GM15510 (cell line): Measurements from ENCODE around the gene PREX1.
A peak's percentile ranks its signal among the peaks of the same experiment; 100 is the strongest.

Experiments used
- POLR2A ChIP-seq: IDR thresholded peaks from 3 replicates; pipeline ENCODE4 v1.6.1; 2011; ENCODE audit warnings: borderline replicate concordance; ENCODE audit not compliant: insufficient read length; ENCODE audit errors: extremely low read depth

Gene PREX1

GRCh38 chr20:48822178-48822577, 5.6 kb downstream of the PREX1 start:
- TF ChIP-seq POLR2A: no peak

GRCh38 chr20:48821261-48821920, 6.4 kb downstream of the PREX1 start:
- no peak for TF ChIP-seq POLR2A

- no peak for TF ChIP-seq POLR2A
Observed at GRCh38 chr20:48820649-48820973, 7.2 kb downstream of the PREX1 start.

- TF ChIP-seq POLR2A: no peak
Observed at GRCh38 chr20:48819821-48820648, 7.8 kb downstream of the PREX1 start.

- peak; percentile 9 for TF ChIP-seq POLR2A
Observed at GRCh38 chr20:48819089-48819488, 8.7 kb downstream of the PREX1 start.

GRCh38 chr20:48818481-48818987, 9.3 kb downstream of the PREX1 start:
- peak; percentile 30 for TF ChIP-seq POLR2A

- TF ChIP-seq POLR2A: no peak
Observed at GRCh38 chr20:48818031-48818370, 9.8 kb downstream of the PREX1 start.

- TF ChIP-seq POLR2A: no peak
Observed at GRCh38 chr20:48817367-48818030, 10.3 kb downstream of the PREX1 start.

- TF ChIP-seq POLR2A: no peak
Observed at GRCh38 chr20:48816282-48817205, 11.3 kb downstream of the PREX1 start.

- TF ChIP-seq POLR2A: no peak
Observed at GRCh38 chr20:48815537-48815936, 12.3 kb downstream of the PREX1 start.

- TF ChIP-seq POLR2A: no peak
Observed at GRCh38 chr20:48814633-48815032, 13.2 kb downstream of the PREX1 start.

- TF ChIP-seq POLR2A: no peak
Observed at GRCh38 chr20:48813930-48814546, 13.8 kb downstream of the PREX1 start.

- no peak for TF ChIP-seq POLR2A
Observed at GRCh38 chr20:48813446-48813747, 14.4 kb downstream of the PREX1 start.
